HG02852 (cell line): ENCODE results near the gene SLC7A14.

Source experiments
- ATAC-seq: cut with Tn5 transposase; IDR thresholded peaks from one replicate; pipeline ENCODE4 v1.9.1; 2021; ENCODE audit warnings: mild to moderate bottlenecking, moderate library complexity; ENCODE audit not compliant: unreplicated experiment

The SLC7A14 gene

GRCh38 chr3:170499562-170500156 lies 86.2 kb downstream of the SLC7A14 start:
- ATAC-seq: no peak

DNA sequence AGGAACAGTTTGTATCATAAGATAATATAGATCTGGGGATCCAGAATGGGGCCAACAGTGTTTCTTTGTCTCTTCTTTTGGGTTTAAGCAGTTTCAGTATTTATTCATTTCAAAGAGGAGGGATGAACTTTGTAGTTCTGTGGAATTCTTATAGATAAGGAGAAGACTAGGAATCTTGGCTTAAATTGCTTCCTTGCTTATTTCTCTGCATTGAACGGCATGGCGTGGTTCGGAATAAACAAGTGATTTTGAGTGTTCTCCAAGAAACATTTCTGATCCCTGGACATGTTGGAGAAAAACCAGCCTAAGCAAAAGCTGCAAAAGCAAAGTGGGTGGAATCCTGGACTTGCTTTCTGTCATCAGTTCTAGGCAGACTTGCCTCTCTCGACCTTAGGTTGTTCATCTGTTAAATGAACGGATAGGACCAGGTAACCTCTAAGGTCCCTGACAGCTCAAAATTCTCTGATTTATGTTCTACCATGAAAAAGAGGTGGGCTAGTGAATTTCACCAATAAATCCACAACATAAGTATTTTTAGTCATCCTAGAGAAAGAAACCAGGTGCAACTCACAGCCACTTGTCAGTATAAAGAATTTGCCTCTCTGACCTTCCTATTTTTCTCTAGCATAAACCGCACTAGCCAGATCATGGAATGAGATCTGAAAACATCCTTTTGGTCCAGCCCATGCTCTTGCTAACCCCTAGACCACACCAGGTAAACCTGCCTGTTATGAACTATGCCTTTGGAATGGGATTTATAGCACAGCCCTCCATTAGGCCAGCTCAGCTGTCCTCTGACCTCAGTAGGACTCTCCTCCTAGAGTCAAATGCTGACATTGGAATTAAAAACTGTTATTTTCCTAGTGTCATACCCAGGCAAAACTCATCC lies 88.4 kb downstream of the SLC7A14 start:
- ATAC-seq: no peak

DNA sequence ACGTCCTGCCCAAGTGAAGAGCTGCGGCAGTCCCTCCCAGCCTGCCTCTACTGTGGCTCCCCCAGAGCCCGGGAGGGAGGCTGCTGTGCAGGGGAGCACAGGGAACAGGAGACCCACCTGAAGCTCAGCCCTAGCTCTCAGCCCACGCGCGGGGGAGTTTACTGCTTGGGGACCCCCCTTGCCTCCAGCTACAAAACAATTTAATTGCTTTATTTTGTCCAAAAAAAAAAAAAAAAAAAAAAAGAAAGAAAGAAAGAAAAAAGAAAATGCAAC lies 89.1 kb downstream of the SLC7A14 start:
- no peak for ATAC-seq

DNA sequence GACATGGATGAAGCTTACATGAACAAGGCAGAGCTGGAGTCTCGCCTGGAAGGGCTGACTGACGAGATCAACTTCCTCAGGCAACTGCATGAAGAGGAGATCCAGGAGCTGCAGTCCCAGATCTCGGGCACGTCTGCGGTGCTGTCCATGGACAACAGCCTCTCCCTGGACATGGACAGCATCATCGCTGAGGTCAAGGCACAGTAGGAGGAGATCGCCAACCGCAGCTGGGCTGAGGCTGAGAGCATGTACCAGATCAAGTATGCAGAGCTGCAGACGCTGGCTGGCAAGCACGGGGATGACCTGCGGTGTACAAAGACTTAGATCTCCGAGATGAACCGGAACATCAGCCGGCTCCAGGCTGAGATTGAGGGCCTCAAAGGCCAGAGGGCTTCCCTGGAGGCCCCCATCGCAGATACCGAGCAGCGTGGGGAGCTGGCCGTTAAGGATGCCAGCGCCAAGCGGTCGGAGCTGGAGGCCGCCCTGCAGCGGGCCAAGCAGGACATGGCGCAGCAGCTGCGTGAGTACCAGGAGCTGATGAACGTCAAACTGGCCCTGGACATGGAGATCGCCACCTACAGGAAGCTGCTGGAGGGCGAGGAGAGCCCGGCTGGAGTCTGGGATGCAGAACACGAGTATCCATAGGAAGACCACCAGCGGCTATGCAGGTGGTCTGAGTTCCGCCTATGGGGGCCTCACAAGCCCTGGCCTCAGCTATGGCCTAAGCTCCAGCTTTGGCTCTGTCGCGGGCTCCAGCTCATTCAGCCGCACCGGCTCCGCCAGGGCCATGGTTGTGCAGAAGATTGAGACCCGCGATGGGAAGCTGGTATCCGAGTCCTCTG lies 89.6 kb downstream of the SLC7A14 start:
- no peak for ATAC-seq

DNA sequence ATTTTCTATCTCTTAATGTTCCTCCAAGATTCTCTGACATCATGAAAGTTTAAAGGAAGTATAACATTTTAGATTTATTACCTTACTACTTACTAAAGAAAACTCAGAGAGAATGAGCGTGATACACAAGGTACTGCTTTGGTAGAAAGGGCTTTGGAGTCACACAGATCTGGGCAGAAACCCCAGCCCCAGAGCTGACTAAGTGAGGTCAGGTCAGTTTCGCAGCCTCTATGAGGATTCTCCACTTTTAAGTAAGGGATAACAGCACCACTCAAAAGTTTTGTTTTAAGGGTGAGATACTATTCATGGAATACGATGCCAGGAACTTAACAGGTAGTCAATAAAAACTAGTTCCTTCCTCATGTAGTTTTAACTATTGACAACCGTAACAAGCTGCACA lies 91.1 kb downstream of the SLC7A14 start:
- ATAC-seq: no peak

- no peak for ATAC-seq
Observed at GRCh38 chr3:170493712-170494182, 92.1 kb downstream of the SLC7A14 start.

DNA sequence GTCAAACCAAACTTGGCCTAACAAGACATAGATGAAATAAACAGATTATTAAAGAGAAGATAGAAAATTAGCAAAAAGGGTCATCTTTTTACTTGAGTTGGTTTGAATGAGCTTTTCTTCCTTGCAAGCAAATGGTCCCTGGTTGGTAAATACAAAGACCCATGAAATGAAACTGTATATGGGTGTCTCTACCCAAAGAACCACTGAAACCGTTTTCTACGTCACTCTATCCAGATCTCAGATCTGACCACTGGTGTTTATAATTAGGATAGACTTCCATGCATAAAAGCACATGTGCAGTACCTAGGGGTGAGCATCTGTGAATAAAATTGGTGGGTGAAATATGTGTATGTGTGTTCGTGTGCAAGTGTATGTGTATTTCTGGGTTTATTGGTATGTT lies 94.0 kb downstream of the SLC7A14 start:
- no peak for ATAC-seq

GRCh38 chr3:170490828-170491560 lies 94.9 kb downstream of the SLC7A14 start:
- no peak for ATAC-seq

DNA sequence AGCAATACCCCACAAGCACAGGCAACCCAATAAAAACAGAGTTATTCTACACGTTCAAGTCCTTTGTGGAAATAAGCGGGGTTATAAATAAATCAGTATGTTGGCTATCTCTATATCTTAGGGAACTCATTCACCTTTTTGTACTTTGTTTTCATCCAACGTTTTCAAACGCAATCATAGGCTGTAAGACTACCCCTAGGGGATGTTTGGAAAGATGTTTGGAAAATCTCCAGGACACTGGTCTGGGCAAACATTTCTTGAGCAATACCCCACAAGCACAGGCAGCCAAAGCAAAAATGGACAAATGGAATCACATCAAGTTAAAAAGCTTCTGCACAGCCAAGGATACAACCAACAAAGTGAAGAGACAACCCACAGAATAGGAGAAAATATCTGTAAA lies 97.1 kb downstream of the SLC7A14 start:
- no peak for ATAC-seq

DNA sequence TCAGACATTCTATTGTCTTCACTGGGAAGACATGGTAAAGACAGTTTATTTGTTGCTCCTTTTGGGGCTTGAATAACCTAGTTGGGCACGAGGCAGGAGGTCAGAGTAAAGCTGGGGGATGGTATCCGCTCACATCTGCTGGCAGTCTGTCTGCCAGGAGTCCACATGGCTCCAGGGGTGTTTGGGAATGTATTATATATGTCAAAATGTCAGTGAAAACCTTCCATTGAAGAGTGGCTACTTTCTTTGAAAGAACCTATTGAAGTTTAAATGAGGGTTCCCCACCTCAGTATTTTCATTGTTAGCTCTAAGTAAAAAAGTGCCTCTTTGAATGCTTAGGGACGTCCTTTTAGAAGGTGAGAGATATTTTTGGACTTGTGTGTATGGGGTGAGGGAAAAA lies 98.8 kb downstream of the SLC7A14 start:
- no peak for ATAC-seq

- no peak for ATAC-seq
Observed at GRCh38 chr3:170486398-170486797, 99.5 kb downstream of the SLC7A14 start.

- no peak for ATAC-seq
Observed at GRCh38 chr3:170485696-170486095, 100.2 kb downstream of the SLC7A14 start.

DNA sequence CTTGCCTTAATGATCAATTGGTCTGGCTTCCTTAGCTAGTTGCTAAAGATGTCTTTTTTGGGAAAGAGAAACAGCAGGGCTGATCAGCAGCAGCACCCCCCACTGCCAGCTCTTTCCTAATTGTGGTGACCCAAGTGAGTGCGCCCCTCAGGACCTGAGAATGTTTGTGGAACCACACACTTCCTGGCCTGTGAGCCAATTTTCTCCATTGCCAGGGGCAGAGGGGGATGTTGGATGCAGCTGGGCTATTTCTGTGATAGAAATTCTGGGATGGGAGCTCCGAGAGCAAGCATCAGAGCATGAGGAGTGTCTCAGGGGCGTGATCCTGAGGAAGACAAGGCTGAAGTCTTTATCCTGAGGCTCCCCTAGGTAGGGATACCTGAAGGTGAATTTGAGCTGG lies 100.6 kb downstream of the SLC7A14 start:
- no peak for ATAC-seq

DNA sequence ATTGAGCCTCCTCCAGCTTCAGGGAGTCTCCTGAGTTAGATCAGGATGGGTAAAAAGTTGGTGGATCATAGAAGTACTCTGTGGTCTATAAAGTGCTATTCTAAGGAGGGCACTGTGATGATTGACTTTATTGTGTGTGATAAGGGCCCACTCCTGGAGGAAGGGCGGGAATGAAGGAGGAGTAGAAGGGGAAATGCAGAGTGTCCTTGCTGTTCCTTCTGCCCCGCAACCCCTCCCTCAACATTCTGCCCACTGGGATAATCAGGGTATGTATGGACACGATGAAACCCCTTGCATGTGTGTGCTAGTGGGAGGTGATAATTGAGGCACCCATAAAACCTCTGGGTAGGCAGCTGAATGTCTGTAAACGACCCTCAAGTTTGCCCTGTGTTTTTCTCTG lies 101.0 kb downstream of the SLC7A14 start:
- no peak for ATAC-seq

DNA sequence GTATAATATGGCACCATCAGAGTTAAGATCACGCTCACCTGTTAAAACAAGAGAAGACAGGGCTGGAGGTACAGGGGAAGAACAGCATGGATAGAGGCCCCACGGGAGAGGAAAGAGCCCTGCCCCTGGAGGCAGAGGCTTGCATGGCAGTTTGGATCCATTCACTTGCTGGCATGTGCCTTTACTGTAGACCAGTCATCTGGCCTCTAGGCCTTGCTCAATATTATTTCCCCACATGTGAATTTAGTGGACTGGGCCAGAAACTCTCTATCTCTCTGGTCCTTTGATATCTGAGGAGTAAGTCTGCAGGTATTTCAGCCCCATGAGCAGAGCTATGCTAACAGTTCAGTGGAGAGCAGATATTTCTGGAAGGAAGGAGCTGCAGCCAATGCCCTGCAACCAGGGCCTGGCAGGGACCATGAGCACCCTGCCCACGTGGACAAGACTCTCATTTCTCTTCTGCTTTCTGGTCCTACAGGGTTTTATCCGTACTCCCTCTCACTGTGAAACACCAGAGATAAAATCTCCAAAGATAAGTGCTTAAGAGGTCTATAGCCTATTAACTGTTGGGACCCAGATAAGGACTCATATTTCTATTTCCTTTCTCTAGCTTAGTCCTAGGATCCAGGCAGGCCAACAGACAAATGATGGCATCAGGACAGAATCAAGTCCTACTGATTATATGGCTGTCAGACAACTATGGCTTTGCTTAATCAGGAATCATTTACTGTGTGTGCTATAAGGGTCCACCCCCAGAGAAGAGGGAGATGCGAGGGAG lies 102.2 kb downstream of the SLC7A14 start:
- ATAC-seq: no peak

DNA sequence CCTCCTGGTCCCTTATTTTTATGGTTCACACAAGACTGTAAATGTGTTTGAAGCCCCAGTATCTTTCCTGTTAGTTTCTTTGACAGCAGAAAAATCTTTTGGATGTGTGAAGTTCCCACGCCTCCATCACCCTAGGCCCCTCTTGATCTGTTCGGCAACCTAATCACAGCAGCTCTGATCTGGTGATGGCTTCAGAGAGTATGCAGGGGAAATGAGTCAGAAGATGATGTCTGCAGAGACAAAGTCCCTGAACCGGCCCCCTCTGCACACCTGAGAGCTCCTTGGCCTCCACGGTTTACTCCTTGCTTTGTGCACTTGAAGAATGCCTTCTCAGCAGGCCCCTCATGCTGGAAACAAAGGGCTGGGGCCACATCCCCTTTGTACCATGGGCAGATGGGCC lies 103.7 kb downstream of the SLC7A14 start:
- ATAC-seq: no peak

GRCh38 chr3:170480111-170480510 lies 105.8 kb downstream of the SLC7A14 start:
- no peak for ATAC-seq

DNA sequence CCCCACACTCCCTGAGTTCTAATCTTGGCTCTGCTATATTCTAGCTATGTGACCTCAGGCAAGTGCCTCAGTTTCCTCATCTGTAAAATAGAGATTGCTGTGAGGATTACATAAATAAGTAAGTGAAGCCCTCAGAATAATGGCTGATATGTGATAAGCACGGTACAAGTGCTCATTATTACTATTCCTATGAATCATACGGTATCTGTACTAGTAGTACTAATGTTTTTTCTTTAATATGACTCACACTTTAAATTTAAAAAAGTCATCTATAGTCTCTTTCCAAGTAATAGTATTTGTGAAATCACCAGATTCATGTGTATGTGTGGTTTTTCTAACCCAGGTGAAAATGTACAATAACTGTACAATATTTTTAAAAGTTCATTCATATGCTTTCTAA lies 108.5 kb downstream of the SLC7A14 start:
- no peak for ATAC-seq

DNA sequence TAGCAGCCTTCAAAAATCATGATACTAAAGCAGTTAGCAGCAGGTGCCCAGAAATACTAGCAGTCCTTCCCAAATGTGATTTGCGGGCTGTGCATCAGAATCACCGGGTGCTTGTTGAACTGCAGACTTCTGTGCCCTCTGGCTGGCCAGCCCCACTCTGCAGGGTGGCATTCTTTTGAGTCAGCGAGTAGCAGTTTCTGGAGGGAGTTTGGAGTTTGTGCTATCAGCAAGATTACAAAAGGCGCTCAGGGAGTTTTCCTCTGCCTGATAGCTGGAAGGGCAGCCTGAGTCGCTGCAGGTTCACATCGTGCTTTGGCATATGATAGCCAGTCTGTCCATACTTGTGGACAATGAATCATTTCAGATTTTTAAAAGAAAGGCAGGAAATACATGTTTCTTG lies 109.6 kb downstream of the SLC7A14 start:
- no peak for ATAC-seq

GRCh38 chr3:170475092-170475685 lies 110.7 kb downstream of the SLC7A14 start:
- ATAC-seq: no peak
